Measurements from ENCODE around the gene CD22. TPM values are rescaled to one million over a fixed set of nuclear protein-coding genes. Genes with fewer than 3 reads are reported as not detected.

Gene CD22
- 54.6 to 59.9 TPM (median 56.3 TPM) in 3 replicates for total RNA-seq

GRCh38 chr19:35328851-35329285 is at the start of gene CD22:
Gene CD22, plus strand, starts transcription at chr19:35329187. Its CDS starts 2,854 bp downstream, at chr19:35332041.
- Mint-ChIP-seq H3K9me3 (no peaks in the 10 kb centered on the region), H3K36me3 (peaks cover 10% of the 10 kb centered on the region), H3K4me3 (no peak within 1 kb of the TSS), H3K27me3 (ENCODE audit: low read depth) (no peaks in the 10 kb centered on the region), H3K4me1 (no peaks in the 10 kb centered on the region), H3K27ac (no peak within 1 kb of the TSS)
- DNase-seq (ENCODE audit: low spot score in 2 of 2, unreplicated experiment in 2 of 2) = no peak
- no peak for TF ChIP-seq CTCF (IDR thresholded peaks at IDR 0.05; ENCODE audit: unreplicated experiment)

- H3K36me3 Mint-ChIP-seq = peaks cover 15% of the 10 kb centered on the region
- H3K9me3 Mint-ChIP-seq = no peaks in the 10 kb centered on the region
- no peak overlapping the region for H3K27ac Mint-ChIP-seq
- H3K27me3 Mint-ChIP-seq (ENCODE audit: low read depth) = peaks cover 1% of the 10 kb centered on the region
- H3K4me1 Mint-ChIP-seq = peaks cover 2% of the 10 kb centered on the region
- no peak for TF ChIP-seq CTCF (IDR thresholded peaks at IDR 0.05; ENCODE audit: unreplicated experiment)
- H3K4me3 Mint-ChIP-seq = no peak overlapping the region
- DNase-seq (ENCODE audit: low spot score in 2 of 2, unreplicated experiment in 2 of 2) = no peak
Measured at GRCh38 chr19:35279374-35279773, 49.6 kb upstream of the CD22 start.

GRCh38 chr19:35279985-35280821 is 48.8 kb upstream of the CD22 start:
- no peak overlapping the region for H3K4me3 Mint-ChIP-seq
- no peak for TF ChIP-seq CTCF (IDR thresholded peaks at IDR 0.05; ENCODE audit: unreplicated experiment)
- H3K27ac Mint-ChIP-seq = peak overlapping the region; percentile 19
- peaks cover 15% of the 10 kb centered on the region for H3K36me3 Mint-ChIP-seq
- peaks cover 7% of the 10 kb centered on the region for H3K4me1 Mint-ChIP-seq
- DNase-seq (ENCODE audit: low spot score in 2 of 2, unreplicated experiment in 2 of 2) = no peak
- H3K27me3 Mint-ChIP-seq (ENCODE audit: low read depth) = peaks cover 1% of the 10 kb centered on the region
- H3K9me3 Mint-ChIP-seq = no peaks in the 10 kb centered on the region

GRCh38 chr19:35281303-35281702 is 47.7 kb upstream of the CD22 start:
- TF ChIP-seq CTCF (IDR thresholded peaks at IDR 0.05; ENCODE audit: unreplicated experiment) = no peak
- Mint-ChIP-seq H3K9me3 (no peaks in the 10 kb centered on the region), H3K36me3 (peaks cover 8% of the 10 kb centered on the region), H3K4me3 (no peak overlapping the region), H3K27me3 (ENCODE audit: low read depth) (peaks cover 1% of the 10 kb centered on the region), H3K27ac (no peak overlapping the region), H3K4me1 (peaks cover 9% of the 10 kb centered on the region)
- DNase-seq (ENCODE audit: low spot score in 2 of 2, unreplicated experiment in 2 of 2) = no peak

- Mint-ChIP-seq H3K9me3 (no peaks in the 10 kb centered on the region), H3K27ac (no peak overlapping the region), H3K27me3 (ENCODE audit: low read depth) (peaks cover 1% of the 10 kb centered on the region), H3K4me3 (no peak overlapping the region), H3K4me1 (peaks cover 9% of the 10 kb centered on the region), H3K36me3 (no peaks in the 10 kb centered on the region)
- DNase-seq (ENCODE audit: low spot score in 2 of 2, unreplicated experiment in 2 of 2) = no peak
- TF ChIP-seq CTCF (IDR thresholded peaks at IDR 0.05; ENCODE audit: unreplicated experiment) = no peak
Measured at GRCh38 chr19:35284153-35285094, 44.6 kb upstream of the CD22 start.

Data from mesothelial cell of epicardium (in vitro differentiated cells).